H1 (cell line): ENCODE data around the gene ACAP3. TPM values are rescaled to one million over a fixed set of nuclear protein-coding genes. Genes with fewer than 3 reads are reported as not detected.

Experiments used
- CTCF ChIA-PET: fragments of 300-600 bp; sonication (Branson Sonifier 250); formaldehyde crosslinking; loops from one replicate; lab custom pipeline; 2021; ENCODE audit not compliant: partially characterized antibody; lab: Charles Lee
- POLR2A ChIA-PET: fragments of 300-600 bp; sonication (Branson Sonifier 250); formaldehyde crosslinking; loops from one replicate; lab custom pipeline; 2021; ENCODE audit warnings: inconsistent platforms; ENCODE audit not compliant: partially characterized antibody; lab: Charles Lee
- DNase-seq, 2 experiments: peaks; one replicate each; pipeline versions ENCODE4 v3.0.0 to v3.0.0-alpha.2; 2010 to 2022; ENCODE audit warnings: low spot score in 2 of 2, low read depth in 1 of 2, mixed read lengths in 1 of 2
- FAIRE-seq: peaks from 2 replicates; lab custom pipeline; 2011; peaks lifted over from hg19 to GRCh38; lab: Jason Lieb, UNC
- H2AFZ ChIP-seq: 2 replicates; pipeline ENCODE4 v1.8.1; 2012; ENCODE audit warnings: low read length, inconsistent platforms
- H2AK5ac ChIP-seq: 2 replicates; pipeline ENCODE4 v1.6.1; 2013; ENCODE audit warnings: low read depth, low read length
- H2BK120ac ChIP-seq: replicated peaks from 2 replicates; pipeline ENCODE3; 2013; ENCODE audit warnings: low read depth, low read length, inconsistent platforms
- H2BK12ac ChIP-seq: 2 replicates; pipeline ENCODE4 v1.6.1; 2013; ENCODE audit warnings: low read depth, low read length
- H2BK15ac ChIP-seq: 2 replicates; pipeline ENCODE4 v1.6.1; 2013; ENCODE audit warnings: low read length
- H2BK20ac ChIP-seq: 2 replicates; pipeline ENCODE4 v1.6.1; 2013; ENCODE audit warnings: low read length
- H2BK5ac ChIP-seq: 2 replicates; pipeline ENCODE4 v1.6.1; 2013; ENCODE audit warnings: low read depth, low read length
- H3K14ac ChIP-seq: 2 replicates; pipeline ENCODE4 v1.6.1; 2013; ENCODE audit warnings: inconsistent platforms; ENCODE audit not compliant: insufficient read length
- H3K18ac ChIP-seq: 2 replicates; pipeline ENCODE4 v1.6.1; 2013; ENCODE audit warnings: low read length; ENCODE audit errors: extremely low read depth
- H3K23ac ChIP-seq: 2 replicates; pipeline ENCODE4 v1.6.1; 2013; ENCODE audit warnings: inconsistent platforms; ENCODE audit not compliant: insufficient read length
- H3K23me2 ChIP-seq: 2 replicates; pipeline ENCODE4 v1.6.1; 2013; ENCODE audit warnings: low read depth, low read length
- H3K27ac ChIP-seq: 2 replicates; pipeline ENCODE4 v1.6.1; 2011; ENCODE audit warnings: low read depth, low read length, inconsistent platforms
- H3K27me3 ChIP-seq, 4 experiments: replicated peaks in 1 of 4; 1 replicate in 1 of 4; 2 replicates in 3 of 4; pipeline versions ENCODE4 v1.6.1 to v1.8.1; 2011 to 2013; ENCODE audit warnings: low read length in 3 of 4, mild to moderate bottlenecking in 3 of 4, inconsistent platforms in 2 of 4, mixed read lengths in 2 of 4, moderate library complexity in 1 of 4; ENCODE audit not compliant: control insufficient read depth in 3 of 4, insufficient read depth in 3 of 4; ENCODE audit errors: extremely low read depth in 1 of 4
- H3K36me3 ChIP-seq, 4 experiments: 2 replicates each; pipeline versions ENCODE4 v1.6.1 to v1.8.1; 2011 to 2013; ENCODE audit warnings: mild to moderate bottlenecking in 4 of 4, low read length in 3 of 4, moderate library complexity in 2 of 4, control low read depth in 1 of 4, inconsistent platforms in 1 of 4; ENCODE audit not compliant: insufficient read depth in 4 of 4, control insufficient read depth in 2 of 4
- H3K4ac ChIP-seq: replicated peaks from 2 replicates; pipeline ENCODE3; 2013; ENCODE audit warnings: low read length, low read depth, mixed read lengths, inconsistent platforms; ENCODE audit not compliant: insufficient read length
- H3K4me1 ChIP-seq, 4 experiments: replicated peaks in 1 of 4; 1 replicate in 1 of 4; 2 replicates in 3 of 4; pipeline versions ENCODE4 v1.6.1 to v1.8.1; 2011 to 2013; ENCODE audit warnings: low read length in 3 of 4, inconsistent platforms in 2 of 4, mixed read lengths in 1 of 4; ENCODE audit not compliant: insufficient read depth in 4 of 4, control insufficient read depth in 3 of 4
- H3K4me2 ChIP-seq, 2 experiments: 2 replicates each; pipeline versions ENCODE4 v1.6.1 to v1.8.1; 2011 to 2013; ENCODE audit warnings: low read depth in 2 of 2, low read length in 2 of 2, control low read depth in 1 of 2, inconsistent platforms in 1 of 2, mild to moderate bottlenecking in 1 of 2; ENCODE audit not compliant: insufficient read depth in 1 of 2
- H3K4me3 ChIP-seq, 4 experiments: fragments of 200-600, 300-600 bp in 1 of 4; sonication (generic), shearing (Covaris generic), sonication (Bioruptor Twin) in 1 of 4; 2 replicates each; pipeline versions ENCODE4 v1.5.1 to v1.8.1; 2011 to 2016; ENCODE audit warnings: low read length in 4 of 4, low read depth in 3 of 4, control low read depth in 2 of 4, inconsistent platforms in 2 of 4, mild to moderate bottlenecking in 2 of 4, mixed read lengths in 1 of 4, moderate library complexity in 1 of 4; ENCODE audit not compliant: insufficient read depth in 2 of 4; ENCODE audit errors: extremely low read depth in 1 of 4
- H3K56ac ChIP-seq: replicated peaks from 2 replicates; pipeline ENCODE3; 2013; ENCODE audit warnings: low read depth, mild to moderate bottlenecking, mixed read lengths, low read length, inconsistent platforms; ENCODE audit not compliant: insufficient read length
- H3K79me1 ChIP-seq: 2 replicates; pipeline ENCODE4 v1.6.1; 2013; ENCODE audit warnings: low read depth, low read length, control low read depth
- H3K79me2 ChIP-seq, 2 experiments: 2 replicates each; pipeline versions ENCODE4 v1.6.1 to v1.8.1; 2012 to 2013; ENCODE audit warnings: low read length in 2 of 2, mild to moderate bottlenecking in 2 of 2, inconsistent platforms in 1 of 2; ENCODE audit not compliant: insufficient read depth in 2 of 2, control insufficient read depth in 1 of 2
- H3K9ac ChIP-seq, 4 experiments: replicated peaks in 1 of 4; 1 replicate in 1 of 4; 2 replicates in 3 of 4; pipeline versions ENCODE4 v1.6.1 to v1.8.1; 2011 to 2013; ENCODE audit warnings: low read depth in 3 of 4, low read length in 3 of 4, control low read depth in 2 of 4, mild to moderate bottlenecking in 2 of 4, moderate library complexity in 2 of 4, inconsistent platforms in 1 of 4; ENCODE audit errors: extremely low read depth in 1 of 4
- H3K9me3 ChIP-seq, 2 experiments: 2 replicates each; pipeline versions ENCODE4 v1.6.1 to v1.8.1; 2012 to 2013; ENCODE audit warnings: mild to moderate bottlenecking in 2 of 2, moderate library complexity in 2 of 2, control low read depth in 1 of 2, inconsistent platforms in 1 of 2, low read depth in 1 of 2, low read length in 1 of 2, mixed read lengths in 1 of 2; ENCODE audit not compliant: insufficient read depth in 2 of 2
- H4K20me1 ChIP-seq, 2 experiments: replicated peaks in 1 of 2; 2 replicates each; pipeline versions ENCODE3 to v1.8.1; 2011 to 2013; ENCODE audit warnings: inconsistent platforms in 2 of 2, low read length in 2 of 2, mild to moderate bottlenecking in 1 of 2; ENCODE audit not compliant: insufficient read depth in 2 of 2, control insufficient read depth in 1 of 2
- H4K5ac ChIP-seq: 2 replicates; pipeline ENCODE4 v1.6.1; 2013; ENCODE audit warnings: low read length, low read depth, mixed read lengths, inconsistent platforms; ENCODE audit not compliant: insufficient read length
- H4K8ac ChIP-seq: 2 replicates; pipeline ENCODE4 v1.8.0; 2013; ENCODE audit warnings: mild to moderate bottlenecking, moderate library complexity, low read length, inconsistent platforms; ENCODE audit not compliant: insufficient read depth; ENCODE audit errors: extremely low read depth
- H4K91ac ChIP-seq: replicated peaks from 2 replicates; pipeline ENCODE3; 2013; ENCODE audit warnings: low read length, mixed read lengths, inconsistent platforms; ENCODE audit not compliant: insufficient read length
- EGR1 ChIP-seq: IDR thresholded peaks from 2 replicates; pipeline ENCODE4 v1.6.1; 2011; ENCODE audit warnings: low read depth, low read length, borderline replicate concordance
- JUN ChIP-seq: IDR thresholded peaks from 2 replicates; pipeline ENCODE4 v1.6.1; 2011; ENCODE audit warnings: low read depth, mild to moderate bottlenecking, improper control_type of control experiment, low read length
- NRF1 ChIP-seq: IDR thresholded peaks from 2 replicates; pipeline ENCODE4 v1.6.1; 2011; ENCODE audit warnings: mild to moderate bottlenecking, low read depth, low read length, improper control_type of control experiment
- PHF8 ChIP-seq: fragments of 200-600 bp; sonication (generic); conservative IDR thresholded peaks from 2 replicates; pipeline ENCODE4 v1.7.1; 2012; ENCODE audit warnings: low read depth, mild to moderate bottlenecking, inconsistent platforms, low read length, moderate library complexity
- RBBP5 ChIP-seq: IDR thresholded peaks from 2 replicates; pipeline ENCODE4 v1.7.1; 2012; ENCODE audit warnings: low read depth, mild to moderate bottlenecking, inconsistent platforms, low read length, moderate library complexity, borderline replicate concordance
- RNF2 ChIP-seq: fragments of 200-900, 300-1000 bp; sonication (generic); IDR thresholded peaks from 2 replicates; pipeline ENCODE4 v1.7.1; 2016; ENCODE audit warnings: borderline replicate concordance, low read depth, mild to moderate bottlenecking, antibody characterized with exemption, low read length; ENCODE audit not compliant: poor library complexity, severe bottlenecking; ENCODE audit errors: missing control alignments
- SP1 ChIP-seq: IDR thresholded peaks from 2 replicates; pipeline ENCODE4 v1.6.1; 2011; ENCODE audit warnings: low read depth, low read length
- WGBS, 2 experiments: shearing (Covaris generic) in 1 of 2; methylation state at CpG; one replicate each; pipeline versions ENCODE4 v1.1.6 to v1.1.7; 2013 to 2015; ENCODE audit warnings: low lambda C conversion rate in 2 of 2, mixed read lengths in 2 of 2, inconsistent platforms in 1 of 2, low coverage in 1 of 2, missing lambda C conversion rate in 1 of 2; ENCODE audit not compliant: insufficient replicate concordance in 2 of 2, insufficient coverage in 1 of 2, insufficient read length in 1 of 2; ENCODE audit errors: extremely low coverage in 1 of 2, missing lambda C conversion rate in 1 of 2; 5-methylcytosine and 5-hydroxymethylcytosine counted together
- polyA plus RNA-seq, 7 experiments: library from polyadenylated mRNA; depleted of rRNA in 3 of 7; stranded (reverse) in 5 of 7; unstranded in 2 of 7; fragments of >200 nt in 5 of 7; fragments of 200-250 nt in 2 of 7; gene quantifications; 1 replicate in 5 of 7; 2 replicates in 1 of 7; 4 replicates in 1 of 7; pipeline versions ENCODE4 v1.2.1 to v1.2.3, GENCODE V29; 2011 to 2013; ENCODE audit warnings: missing spikeins in 2 of 7, mixed read lengths in 2 of 7
- total RNA-seq: library from RNA; stranded (reverse); fragmentation: NEBNext Ultra II Directional; extraction: Animal tissue kit (Norgen Biotek cat#: 25700); gene quantifications from 2 replicates; pipeline ENCODE4 v1.2.1, GENCODE V29; 2021
- TF ChIP-seq, protein P1 (sequence below): IDR thresholded peaks from 2 replicates; pipeline ENCODE4 v1.6.1; 2012; ENCODE audit warnings: low read length, inconsistent platforms

ACAP3 gene
- total and polyA plus RNA-seq, 2 of the 8 experiments (the other 6 are each of a cell fraction or from before 2014, with no cell fraction given): 14.8 to 28.3 TPM

DNA sequence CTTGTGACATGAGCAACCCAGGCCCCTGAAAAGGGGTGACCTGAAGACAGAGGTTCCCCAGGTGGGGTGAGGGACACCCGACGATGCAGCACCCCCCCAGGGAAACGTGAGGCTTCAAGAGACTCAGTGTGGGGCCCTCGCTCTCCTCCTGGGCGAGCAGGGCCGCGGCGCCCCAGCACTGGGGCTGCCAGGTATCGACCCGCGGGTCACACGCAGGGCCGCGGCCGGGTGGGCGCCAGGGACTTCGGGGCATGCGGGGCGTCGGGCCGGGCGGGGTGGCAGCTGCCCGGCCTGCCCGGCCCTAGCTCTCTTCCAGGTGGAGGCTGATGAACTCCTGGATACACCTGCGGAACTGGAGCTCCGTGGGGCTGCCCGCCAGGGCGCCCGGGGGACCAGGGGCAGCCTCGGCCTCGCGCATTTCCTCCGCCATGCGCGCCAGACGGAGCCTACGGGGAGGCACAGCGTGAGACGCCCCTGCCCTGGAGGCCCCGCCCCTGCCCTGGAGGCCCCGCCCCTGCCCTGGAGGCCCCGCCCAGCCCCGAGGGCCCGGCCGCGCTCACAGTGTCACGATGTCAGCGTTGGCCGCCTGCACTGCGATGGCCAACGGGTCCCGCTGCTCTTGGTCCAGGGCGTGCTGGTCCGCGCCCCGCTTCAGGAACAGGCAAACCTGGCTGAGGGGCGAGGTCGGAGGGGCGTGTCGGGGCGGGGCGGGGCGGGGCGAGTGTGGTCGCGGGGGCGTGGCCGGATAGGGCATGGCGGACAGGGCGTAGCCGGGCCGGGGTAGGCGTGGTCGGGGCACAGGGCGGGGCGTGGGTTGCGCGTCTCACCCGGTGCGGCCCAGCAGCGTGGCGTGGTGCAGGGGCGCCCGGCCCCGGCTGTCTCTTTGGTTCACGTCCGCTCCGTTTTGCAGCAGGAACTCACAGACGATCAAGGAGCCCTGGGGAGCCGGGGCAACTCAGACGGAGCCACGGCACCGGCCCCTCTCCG, 14.2 kb downstream of the ACAP3 start:
- Histone ChIP-seq H4K91ac (no peak overlapping the region), H3K23ac (no peak overlapping the region), H2BK120ac (no peak overlapping the region), H3K9ac (no peak overlapping the region), H3K18ac (no peak overlapping the region; the same call in 1 of the 2 replicates), H4K5ac (no peak overlapping the region), H3K79me2 (no peaks in the 10 kb centered on the region), H3K79me1 (no peaks in the 10 kb centered on the region), H3K23me2 (no peaks in the 10 kb centered on the region), H3K27ac (no peak overlapping the region), H3K36me3 (peaks cover 0 to 7% (median 0%) of the 10 kb centered on the region in 4 experiments; a peak in 1 of 8 replicates), H3K56ac (no peak overlapping the region), H3K14ac (no peak overlapping the region), H3K4me1 (peaks cover 0 to 8% (median 0%) of the 10 kb centered on the region in 4 experiments; a peak in 2 of 7 replicates), H3K4me2 (peak overlapping the region; percentile 35 to 61; a peak in 3 of 4 replicates), H2AFZ (no peak overlapping the region), H2AK5ac (peak overlapping the region; percentile 24; the same call in 1 of the 2 replicates), H3K9me3 (no peaks in the 10 kb centered on the region), H2BK20ac (no peak overlapping the region), H3K27me3 (peaks cover 0 to 3% (median 0%) of the 10 kb centered on the region in 4 experiments; a peak in 1 of 7 replicates), H2BK5ac (no peak overlapping the region), H3K4ac (no peak overlapping the region), H4K20me1 (peaks cover 2 to 6% of the 10 kb centered on the region in 2 experiments), H4K8ac (no peak overlapping the region), H3K4me3 (peak overlapping the region in 2 of 4 experiments; percentile 34 to 47; a peak in 4 of 8 replicates), H2BK15ac (no peak overlapping the region), H2BK12ac (no peak overlapping the region)
- DNase-seq: peak in 1 of 2 experiments; percentile 87
- ChIA-PET CTCF (no interaction called here), POLR2A (no interaction called here)
- WGBS, 2 experiments: 65% methylated on average over 35 of the region's 94 CpGs; no CpG with 5 or more reads in 1 of the 2 experiments
- FAIRE-seq: no peak
- TF ChIP-seq PHF8: no peak
- TF ChIP-seq RNF2: no peak
- TF ChIP-seq RBBP5: no peak
- TF ChIP-seq, protein P1, sequence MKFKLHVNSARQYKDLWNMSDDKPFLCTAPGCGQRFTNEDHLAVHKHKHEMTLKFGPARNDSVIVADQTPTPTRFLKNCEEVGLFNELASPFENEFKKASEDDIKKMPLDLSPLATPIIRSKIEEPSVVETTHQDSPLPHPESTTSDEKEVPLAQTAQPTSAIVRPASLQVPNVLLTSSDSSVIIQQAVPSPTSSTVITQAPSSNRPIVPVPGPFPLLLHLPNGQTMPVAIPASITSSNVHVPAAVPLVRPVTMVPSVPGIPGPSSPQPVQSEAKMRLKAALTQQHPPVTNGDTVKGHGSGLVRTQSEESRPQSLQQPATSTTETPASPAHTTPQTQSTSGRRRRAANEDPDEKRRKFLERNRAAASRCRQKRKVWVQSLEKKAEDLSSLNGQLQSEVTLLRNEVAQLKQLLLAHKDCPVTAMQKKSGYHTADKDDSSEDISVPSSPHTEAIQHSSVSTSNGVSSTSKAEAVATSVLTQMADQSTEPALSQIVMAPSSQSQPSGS: no peak
- no peak for TF ChIP-seq NRF1
- no peak for TF ChIP-seq EGR1
- no peak for TF ChIP-seq SP1
- no peak for TF ChIP-seq JUN
